A549 (cell line): ENCODE measurements around the gene FIBCD1.

Experiments used
- BHLHE40 ChIP-seq: IDR thresholded peaks from 2 replicates; pipeline ENCODE4 v1.6.1; 2012; ENCODE audit warnings: low read depth, low read length, inconsistent platforms
- CBX8 ChIP-seq: fragments of 200-600 bp; sonication (generic); IDR thresholded peaks from 2 replicates; pipeline ENCODE4 v1.6.1; 2016
- EP300 ChIP-seq, 2 experiments: fragments of >200 bp; sonication (Bioruptor Twin); formaldehyde crosslinking; IDR thresholded peaks; 2 replicates in 1 of 2; 3 replicates in 1 of 2; pipeline ENCODE4 v1.6.1; 2016 to 2017
- HOXA7 ChIP-seq: fragments of 250-450 bp; sonication (Bioruptor Pico); IDR thresholded peaks from 2 replicates; pipeline ENCODE4 v1.5.0; 2020; ENCODE audit warnings: mild to moderate bottlenecking, moderate library complexity
- MAZ ChIP-seq: fragments of 150-350 bp; IDR thresholded peaks from 2 replicates; pipeline ENCODE4 v1.6.1; 2014; ENCODE audit warnings: antibody characterized with exemption, low read depth, low read length, borderline replicate concordance
- PHF8 ChIP-seq: fragments of 200-600 bp; sonication (generic); IDR thresholded peaks from 2 replicates; pipeline ENCODE4 v1.6.1; 2016; ENCODE audit warnings: low read depth, mild to moderate bottlenecking, antibody characterized with exemption, moderate library complexity, borderline replicate concordance
- RCOR1 ChIP-seq: fragments of 150-350 bp; IDR thresholded peaks from 2 replicates; pipeline ENCODE4 v1.6.1; 2014; ENCODE audit warnings: antibody characterized with exemption, low read length, low read depth
- RNF2 ChIP-seq: fragments of 200-600 bp; sonication (generic); IDR thresholded peaks from 2 replicates; pipeline ENCODE4 v1.6.1; 2016; ENCODE audit warnings: low read depth, mild to moderate bottlenecking, antibody characterized with exemption, moderate library complexity, borderline replicate concordance
- SREBF2 ChIP-seq: fragments of 450-650 bp; IDR thresholded peaks from 2 replicates; pipeline ENCODE4 v1.6.1; 2014; ENCODE audit warnings: mild to moderate bottlenecking, moderate library complexity
- TP53 ChIP-seq: fragments of 250-450 bp; sonication (Bioruptor Pico); IDR thresholded peaks from 2 replicates; pipeline ENCODE4 v1.5.0; 2021; ENCODE audit warnings: mild to moderate bottlenecking, moderate library complexity
- TF ChIP-seq, protein P1 (sequence below): fragments of 200-600 bp; sonication (generic); IDR thresholded peaks from 2 replicates; pipeline ENCODE4 v1.6.1; 2016; ENCODE audit warnings: antibody characterized with exemption, mild to moderate bottlenecking, moderate library complexity
- TF ChIP-seq, protein P2 (sequence below): fragments of >200 bp; sonication (Bioruptor Twin); formaldehyde crosslinking; IDR thresholded peaks from 2 replicates; pipeline ENCODE4 v1.6.1; 2016
- TF ChIP-seq, protein P3 (sequence below): fragments of >200 bp; sonication (Bioruptor Twin); formaldehyde crosslinking; IDR thresholded peaks from 3 replicates; pipeline ENCODE4 v1.5.1; 2016
- TF ChIP-seq, protein P4 (sequence below): IDR thresholded peaks from 2 replicates; pipeline ENCODE4 v1.6.1; 2012

DNA sequence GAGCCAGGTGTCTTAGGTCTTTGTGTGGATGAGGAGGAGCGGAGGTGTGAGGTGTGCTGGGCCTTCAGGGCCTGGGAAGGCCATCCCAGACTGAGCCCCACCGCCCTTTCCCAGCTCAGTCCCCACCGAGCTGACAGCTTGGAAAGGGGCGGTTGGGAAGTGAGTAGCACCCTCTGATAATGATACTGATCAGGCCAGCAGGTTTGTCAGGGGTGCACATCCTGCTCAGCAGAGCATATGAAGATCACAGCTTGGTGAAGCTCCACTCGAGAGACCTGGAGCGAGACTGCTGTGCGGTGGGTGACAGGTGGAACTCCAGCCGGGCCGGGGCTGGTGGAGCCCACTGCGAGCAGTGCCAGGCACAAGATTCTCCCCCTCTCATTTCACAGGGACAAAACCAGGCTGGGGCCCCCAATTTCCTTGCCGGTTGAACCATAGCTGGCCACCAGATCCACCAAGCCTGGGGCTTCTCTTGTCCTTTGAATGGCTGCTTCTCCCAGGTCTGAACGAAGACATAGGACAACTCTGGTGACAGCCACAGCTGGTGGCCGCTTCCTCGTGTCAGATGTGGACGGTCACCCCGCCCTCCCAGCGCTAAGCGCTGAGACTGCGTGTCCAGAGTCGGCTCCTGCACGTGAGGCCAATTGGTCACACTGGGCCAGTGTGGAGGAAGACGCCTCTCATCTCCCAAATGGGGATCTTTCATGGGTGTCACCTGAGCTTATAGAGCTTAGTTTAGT is 50.7 kb downstream of the FIBCD1 start:
- TF ChIP-seq, protein P1, sequence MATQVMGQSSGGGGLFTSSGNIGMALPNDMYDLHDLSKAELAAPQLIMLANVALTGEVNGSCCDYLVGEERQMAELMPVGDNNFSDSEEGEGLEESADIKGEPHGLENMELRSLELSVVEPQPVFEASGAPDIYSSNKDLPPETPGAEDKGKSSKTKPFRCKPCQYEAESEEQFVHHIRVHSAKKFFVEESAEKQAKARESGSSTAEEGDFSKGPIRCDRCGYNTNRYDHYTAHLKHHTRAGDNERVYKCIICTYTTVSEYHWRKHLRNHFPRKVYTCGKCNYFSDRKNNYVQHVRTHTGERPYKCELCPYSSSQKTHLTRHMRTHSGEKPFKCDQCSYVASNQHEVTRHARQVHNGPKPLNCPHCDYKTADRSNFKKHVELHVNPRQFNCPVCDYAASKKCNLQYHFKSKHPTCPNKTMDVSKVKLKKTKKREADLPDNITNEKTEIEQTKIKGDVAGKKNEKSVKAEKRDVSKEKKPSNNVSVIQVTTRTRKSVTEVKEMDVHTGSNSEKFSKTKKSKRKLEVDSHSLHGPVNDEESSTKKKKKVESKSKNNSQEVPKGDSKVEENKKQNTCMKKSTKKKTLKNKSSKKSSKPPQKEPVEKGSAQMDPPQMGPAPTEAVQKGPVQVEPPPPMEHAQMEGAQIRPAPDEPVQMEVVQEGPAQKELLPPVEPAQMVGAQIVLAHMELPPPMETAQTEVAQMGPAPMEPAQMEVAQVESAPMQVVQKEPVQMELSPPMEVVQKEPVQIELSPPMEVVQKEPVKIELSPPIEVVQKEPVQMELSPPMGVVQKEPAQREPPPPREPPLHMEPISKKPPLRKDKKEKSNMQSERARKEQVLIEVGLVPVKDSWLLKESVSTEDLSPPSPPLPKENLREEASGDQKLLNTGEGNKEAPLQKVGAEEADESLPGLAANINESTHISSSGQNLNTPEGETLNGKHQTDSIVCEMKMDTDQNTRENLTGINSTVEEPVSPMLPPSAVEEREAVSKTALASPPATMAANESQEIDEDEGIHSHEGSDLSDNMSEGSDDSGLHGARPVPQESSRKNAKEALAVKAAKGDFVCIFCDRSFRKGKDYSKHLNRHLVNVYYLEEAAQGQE = no peak
- TF ChIP-seq HOXA7 (CRISPR knock-in tag) = no peak
- TF ChIP-seq, protein P2, sequence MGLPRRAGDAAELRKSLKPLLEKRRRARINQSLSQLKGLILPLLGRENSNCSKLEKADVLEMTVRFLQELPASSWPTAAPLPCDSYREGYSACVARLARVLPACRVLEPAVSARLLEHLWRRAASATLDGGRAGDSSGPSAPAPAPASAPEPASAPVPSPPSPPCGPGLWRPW = no peak
- TF ChIP-seq, protein P3, sequence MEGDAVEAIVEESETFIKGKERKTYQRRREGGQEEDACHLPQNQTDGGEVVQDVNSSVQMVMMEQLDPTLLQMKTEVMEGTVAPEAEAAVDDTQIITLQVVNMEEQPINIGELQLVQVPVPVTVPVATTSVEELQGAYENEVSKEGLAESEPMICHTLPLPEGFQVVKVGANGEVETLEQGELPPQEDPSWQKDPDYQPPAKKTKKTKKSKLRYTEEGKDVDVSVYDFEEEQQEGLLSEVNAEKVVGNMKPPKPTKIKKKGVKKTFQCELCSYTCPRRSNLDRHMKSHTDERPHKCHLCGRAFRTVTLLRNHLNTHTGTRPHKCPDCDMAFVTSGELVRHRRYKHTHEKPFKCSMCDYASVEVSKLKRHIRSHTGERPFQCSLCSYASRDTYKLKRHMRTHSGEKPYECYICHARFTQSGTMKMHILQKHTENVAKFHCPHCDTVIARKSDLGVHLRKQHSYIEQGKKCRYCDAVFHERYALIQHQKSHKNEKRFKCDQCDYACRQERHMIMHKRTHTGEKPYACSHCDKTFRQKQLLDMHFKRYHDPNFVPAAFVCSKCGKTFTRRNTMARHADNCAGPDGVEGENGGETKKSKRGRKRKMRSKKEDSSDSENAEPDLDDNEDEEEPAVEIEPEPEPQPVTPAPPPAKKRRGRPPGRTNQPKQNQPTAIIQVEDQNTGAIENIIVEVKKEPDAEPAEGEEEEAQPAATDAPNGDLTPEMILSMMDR = no peak
- TF ChIP-seq SREBF2 = no peak
- TF ChIP-seq RNF2 = no peak
- TF ChIP-seq TP53 (CRISPR knock-in tag) = no peak
- no peak for TF ChIP-seq EP300 (IDR thresholded peaks at IDR 0.05)
- TF ChIP-seq PHF8 = no peak
- no peak for TF ChIP-seq RCOR1
- TF ChIP-seq, protein P4, sequence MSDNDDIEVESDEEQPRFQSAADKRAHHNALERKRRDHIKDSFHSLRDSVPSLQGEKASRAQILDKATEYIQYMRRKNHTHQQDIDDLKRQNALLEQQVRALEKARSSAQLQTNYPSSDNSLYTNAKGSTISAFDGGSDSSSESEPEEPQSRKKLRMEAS = no peak
- TF ChIP-seq MAZ = no peak
- TF ChIP-seq BHLHE40 = no peak
- no peak for TF ChIP-seq CBX8
